Germinal center (tissue), 1 donor: Measurements from ENCODE around the gene AHRR.
A peak's percentile ranks its signal among the peaks of the same experiment; 100 is the strongest.

Source experiments
- DNase-seq: peaks from one replicate; pipeline ENCODE4 v3.0.0; 2012; ENCODE audit warnings: mixed read lengths, low spot score

The AHRR gene

DNA sequence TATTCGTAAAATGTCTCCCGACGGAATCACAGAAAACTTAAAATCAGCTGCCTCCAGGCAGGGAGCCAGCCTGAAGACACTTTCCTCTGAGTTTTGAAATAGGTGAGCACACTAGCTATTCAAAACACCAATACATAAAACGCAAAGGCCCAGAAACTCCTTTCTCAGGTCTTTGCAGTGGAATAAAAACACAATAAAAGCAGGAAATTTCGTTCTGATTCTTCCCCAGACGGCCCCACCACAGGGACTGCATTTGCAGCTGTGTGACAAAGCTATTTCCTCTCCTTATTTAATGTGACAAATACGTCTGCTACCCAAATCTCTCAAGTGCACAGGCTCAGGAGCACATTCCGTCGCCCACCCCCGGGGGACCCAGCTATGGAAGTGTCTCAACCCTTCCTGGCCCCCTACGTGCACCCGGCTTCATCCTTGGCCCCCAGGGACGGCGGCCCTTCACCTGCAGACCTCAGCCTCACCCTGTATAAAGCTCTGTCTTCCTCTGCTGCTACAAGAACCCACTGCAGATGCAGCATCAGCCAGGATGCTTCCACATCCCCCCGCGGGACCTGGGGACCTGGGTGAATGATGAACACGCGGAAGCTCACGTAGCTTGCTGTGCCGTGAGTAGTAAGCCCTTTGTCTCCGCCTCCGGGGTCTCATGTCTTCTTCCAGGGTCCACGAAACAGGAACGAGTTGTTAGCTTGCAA is 24.9 kb downstream of the AHRR start:
- no peak for DNase-seq

DNA sequence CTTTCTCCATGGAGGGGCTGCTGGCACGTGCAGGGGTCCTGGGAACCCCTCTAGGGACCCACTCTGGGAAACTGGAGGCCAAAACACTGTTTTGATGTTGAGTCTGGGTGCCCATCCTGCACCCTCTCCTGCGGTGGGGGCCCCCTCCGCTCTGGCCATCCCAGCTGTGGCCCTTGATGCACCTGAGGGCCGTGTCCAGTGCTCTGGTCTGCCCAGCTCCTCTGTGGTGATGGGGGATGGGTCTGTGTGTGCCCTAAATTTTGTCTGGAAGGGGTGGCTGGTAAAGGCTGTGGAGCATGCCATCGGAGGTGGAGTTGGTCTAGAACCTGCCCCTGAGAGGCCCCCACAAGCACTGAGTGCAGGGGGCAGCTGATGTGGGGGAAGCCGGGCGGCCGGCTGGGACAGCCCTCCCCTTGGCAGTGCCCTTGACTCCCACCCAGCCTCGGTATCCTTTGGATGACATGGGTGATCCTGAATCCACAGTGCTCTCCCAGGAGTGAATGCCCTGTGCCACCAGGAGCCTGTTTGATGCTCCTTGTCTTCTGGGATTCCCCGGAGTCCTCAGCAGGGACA is 26.3 kb downstream of the AHRR start:
- no peak for DNase-seq

DNA sequence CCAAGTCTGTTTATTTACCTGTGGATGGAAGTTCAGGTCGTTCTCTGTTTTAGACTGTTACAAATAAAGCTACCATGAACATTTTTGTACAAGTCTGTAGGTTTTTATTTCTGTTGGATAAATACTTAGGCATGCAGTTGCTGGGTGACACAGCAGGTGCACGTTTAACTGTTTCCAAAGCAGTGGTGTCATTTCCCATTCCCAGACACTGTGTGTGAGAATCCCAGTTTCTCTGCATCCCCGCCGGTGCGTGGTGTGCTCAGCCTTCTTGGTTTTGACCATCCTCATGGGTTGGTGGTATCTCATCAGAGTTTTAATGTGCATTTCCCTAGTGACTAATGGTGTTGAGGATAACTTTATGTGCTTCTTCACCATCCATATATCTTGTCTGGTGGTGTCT is 27.2 kb downstream of the AHRR start:
- no peak for DNase-seq

DNA sequence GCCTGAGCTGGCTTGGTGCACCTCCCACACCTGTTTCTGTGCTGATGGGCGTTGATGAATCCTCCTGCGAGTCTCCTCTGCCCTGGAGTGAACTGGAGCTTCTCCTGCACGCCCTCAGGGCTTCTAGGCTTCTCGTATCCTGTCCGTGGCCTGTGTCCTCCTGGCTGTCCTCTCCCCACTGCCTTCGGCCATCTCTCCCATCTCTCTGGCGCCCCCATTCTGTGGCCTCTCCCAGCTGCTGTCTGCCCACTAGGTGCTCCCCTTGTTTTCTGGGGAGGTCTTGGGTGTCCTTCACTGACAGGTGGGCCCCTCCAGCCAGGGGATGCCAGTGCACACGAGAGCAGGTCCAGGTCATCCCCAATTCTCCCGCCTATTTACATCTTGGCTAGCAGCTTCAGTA is 28.8 kb downstream of the AHRR start:
- DNase-seq: peak; percentile 1

DNA sequence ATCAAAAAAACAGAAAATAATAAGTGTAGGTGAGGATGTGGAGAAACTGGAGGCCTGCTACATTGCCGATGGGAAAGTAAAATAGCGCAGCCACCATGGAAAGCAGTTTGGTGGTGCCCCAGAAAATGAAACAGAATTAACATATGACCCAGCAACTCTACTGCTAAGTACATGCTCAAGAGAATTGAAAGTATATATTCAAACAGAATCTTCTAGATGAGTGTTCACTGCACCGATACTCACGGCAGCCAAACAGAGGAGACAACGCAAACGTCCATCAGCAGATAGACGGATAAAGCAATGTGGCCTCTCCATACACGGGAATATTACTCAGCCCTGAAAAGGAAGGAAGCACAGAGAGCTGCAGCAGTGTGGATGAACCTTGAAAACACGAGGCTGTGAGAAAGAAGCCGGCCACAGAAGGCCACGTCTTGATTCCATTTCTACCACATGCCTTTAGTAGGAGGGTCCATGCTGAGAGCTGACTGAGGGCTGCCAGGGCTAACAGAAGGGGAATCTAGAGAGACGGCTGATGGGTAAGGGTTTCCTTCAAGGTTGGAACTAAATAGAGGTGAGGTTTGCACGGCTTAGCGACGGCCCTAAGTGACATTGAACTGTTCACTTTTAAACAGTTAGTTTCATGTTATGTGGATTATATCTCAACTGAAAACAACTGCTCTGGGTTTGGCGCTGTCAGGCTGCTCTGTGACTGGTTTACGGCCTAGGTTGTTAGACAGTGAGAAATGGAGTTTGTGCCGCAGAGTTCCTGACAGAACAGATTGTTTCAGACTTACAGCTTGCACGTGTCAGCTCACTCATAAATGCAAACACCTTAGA is 29.8 kb downstream of the AHRR start:
- DNase-seq: no peak

DNA sequence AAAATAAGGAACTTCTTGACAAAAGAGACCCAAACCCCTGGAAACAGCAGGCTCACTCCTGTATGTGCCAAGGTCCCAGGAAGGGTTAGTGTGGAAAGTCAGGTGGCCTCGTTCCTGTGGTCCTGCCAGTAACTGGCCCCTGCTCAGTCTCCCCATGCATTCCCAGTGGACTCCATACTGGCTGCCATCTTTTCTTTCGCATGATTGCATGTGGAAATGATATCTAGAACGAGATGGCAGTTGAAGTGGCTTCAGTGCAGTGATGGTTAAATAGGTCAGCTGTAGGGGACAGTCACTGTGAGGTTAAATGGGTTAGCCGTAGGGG is 30.4 kb downstream of the AHRR start:
- peak; percentile 1 for DNase-seq

DNA sequence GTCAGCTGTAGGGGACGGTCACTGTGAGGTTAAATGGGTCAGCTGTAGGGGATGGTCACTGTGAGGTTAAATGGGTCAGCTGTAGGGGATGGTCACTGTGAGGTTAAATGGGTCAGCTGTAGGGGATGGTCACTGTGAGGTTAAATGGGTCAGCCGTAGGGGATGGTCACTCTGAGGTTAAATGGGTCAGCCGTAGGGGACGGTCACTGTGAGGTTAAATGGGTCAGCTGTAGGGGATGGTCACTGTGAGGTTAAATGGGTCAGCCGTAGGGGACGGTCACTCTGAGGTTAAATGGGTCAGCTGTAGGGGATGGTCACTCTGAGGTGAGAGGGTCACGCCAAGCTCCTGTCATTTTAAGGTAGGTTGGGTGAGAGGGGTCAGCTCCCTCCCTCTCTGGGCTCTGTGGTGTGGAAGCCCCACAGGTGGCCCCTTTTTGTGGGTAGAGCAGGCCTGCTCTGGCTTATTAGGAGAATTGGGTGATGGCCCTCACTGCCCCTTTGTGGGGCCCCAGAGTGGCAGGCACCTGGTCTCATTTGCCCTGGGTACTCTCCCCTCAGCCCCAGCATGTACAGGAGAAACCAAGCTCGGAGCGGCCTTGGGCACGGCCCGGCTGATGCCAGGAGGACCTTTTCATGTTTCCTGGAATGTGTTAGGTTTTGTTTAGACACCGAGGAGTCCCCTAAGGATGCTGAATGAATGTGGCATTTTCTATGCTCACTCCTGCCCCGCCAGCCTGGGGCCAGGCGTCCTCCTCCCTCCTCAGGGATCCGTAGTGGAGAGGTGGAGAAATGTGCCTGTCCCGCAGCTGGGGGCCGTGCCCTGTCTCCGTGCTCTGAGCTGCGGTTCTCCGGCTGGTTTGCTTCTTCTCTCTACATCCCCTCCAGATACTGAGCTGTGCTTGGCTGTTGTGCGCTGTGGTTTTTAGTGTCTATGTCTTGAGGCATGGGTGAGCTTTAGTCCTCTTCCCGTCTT is 31.4 kb downstream of the AHRR start:
- DNase-seq: no peak

DNA sequence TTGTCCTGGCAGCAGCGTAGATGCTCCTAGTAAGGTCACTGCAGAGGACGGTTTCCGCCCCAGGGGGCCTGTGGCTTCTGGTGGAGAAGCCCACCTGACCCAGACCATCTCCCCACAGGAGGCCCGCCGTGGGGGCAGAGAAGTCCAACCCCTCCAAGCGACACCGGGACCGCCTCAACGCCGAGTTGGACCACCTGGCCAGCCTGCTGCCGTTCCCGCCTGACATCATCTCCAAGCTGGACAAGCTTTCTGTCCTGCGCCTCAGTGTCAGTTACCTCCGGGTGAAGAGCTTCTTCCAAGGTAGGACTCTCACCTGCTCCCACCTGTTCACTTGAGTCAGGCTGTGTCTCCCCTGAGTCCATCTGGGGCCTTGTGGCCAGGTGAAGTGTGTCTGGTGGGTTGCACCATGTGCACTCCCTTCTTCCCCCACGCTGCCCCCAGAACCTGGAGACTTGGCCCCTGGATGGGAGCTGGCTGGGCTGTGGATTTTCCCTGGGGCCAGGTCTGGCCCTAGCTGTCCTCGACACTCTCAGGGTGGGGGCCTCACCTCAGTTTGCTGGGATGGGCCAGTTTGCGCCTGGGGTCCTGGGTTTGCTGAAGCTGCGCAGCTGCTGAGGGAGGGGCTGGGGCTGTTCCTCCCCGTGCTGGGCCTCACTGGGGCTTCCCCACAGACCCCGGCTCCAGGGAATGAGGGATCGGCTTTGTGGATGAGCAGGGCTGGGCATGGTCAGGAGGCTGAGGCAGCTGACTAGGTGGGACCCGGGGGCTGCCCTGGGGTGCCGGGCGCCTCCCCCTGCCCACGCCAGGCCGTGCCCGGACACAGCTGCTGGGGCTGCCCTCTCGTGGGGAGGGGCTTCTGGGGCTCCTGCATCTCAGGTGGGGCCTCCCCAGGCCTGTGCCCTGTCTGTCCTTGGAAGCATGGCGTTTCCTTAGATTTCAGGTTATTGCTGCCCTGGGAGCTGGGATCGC is 32.4 kb downstream of the AHRR start:
- DNase-seq: no peak

DNA sequence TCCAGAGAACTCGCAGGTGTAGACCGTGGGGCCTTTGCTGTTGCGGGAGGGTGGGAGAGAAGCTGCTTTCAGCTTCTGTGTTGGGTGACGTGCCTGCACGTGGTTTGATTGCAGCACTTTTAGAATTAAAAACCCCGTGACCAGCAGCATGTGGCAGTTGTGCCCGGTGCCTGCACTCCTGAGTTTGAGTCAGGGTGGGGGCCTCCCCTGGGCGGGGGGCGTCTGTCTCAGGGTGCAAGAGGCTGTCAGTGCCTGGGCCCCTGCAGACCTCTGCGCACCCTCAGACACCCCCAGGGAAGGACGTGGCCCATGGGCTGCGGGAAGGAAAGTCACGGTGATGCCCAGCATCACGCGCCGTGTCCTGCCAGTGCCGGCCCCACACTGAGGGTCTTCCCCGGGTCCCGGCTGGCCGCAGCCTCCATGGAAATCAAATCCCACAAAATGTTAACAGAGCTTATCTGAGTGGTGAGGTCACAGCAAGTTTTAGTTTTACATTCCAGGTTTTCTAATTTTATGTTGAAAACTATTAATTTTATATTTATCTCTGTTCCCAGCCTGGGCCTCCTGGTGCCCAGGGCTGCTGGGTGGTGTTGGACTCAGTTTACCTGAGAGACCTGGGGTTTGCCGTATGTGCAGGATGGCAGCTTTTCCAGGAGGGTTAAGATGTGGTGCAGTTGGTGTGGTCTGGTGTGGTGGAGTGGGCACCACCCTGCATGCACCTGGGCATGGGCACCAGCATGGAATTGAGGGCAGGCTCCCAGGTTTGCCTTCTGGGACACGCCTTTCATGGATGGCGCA is 33.3 kb downstream of the AHRR start:
- DNase-seq: no peak

DNA sequence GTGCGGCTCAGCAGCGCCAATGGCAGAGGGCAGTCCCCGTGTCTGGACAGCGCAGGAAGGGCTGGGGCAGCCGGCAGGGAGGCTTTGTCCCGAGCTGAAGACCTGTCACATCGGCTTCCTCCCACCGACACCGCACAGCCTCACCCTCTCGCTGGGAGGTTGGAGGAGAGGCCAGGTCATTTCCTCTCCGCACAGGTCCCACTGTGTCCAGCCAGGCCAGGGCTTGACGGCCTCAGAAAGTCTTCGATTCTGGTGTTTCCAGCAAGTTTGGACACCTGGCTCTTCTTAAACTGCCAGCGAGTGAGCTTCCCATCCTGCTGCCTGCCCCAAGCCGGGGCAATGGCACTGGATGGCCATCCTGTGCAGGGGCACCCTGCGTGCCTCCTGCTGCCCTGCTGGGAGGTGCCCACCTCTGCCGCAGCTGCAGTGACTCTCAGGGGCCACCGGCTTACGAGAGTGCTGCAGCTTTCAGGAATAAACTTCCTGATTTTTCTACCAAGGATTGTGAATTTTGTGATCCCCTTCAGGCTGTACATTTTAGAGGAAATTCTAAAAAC is 33.9 kb downstream of the AHRR start:
- DNase-seq: no peak

DNA sequence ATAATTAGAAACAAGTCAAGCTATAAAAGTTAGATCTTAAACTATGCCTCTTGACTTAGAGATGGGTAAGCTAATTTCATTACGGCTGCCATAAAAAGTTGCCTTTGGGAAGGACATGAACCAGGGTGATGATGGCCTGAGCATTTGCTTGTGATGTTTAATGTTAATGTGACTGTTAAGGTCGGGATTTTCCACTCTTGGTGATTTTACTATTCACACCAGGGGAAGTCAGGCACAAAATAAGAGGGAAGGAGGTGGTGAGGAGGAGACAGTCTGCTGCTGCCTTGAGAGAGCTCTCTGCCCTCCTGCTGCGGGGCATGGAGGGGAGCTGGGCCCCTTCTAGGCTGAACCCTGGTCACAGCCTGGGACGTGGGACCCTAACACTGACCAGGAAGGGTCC is 34.4 kb downstream of the AHRR start:
- DNase-seq: no peak

DNA sequence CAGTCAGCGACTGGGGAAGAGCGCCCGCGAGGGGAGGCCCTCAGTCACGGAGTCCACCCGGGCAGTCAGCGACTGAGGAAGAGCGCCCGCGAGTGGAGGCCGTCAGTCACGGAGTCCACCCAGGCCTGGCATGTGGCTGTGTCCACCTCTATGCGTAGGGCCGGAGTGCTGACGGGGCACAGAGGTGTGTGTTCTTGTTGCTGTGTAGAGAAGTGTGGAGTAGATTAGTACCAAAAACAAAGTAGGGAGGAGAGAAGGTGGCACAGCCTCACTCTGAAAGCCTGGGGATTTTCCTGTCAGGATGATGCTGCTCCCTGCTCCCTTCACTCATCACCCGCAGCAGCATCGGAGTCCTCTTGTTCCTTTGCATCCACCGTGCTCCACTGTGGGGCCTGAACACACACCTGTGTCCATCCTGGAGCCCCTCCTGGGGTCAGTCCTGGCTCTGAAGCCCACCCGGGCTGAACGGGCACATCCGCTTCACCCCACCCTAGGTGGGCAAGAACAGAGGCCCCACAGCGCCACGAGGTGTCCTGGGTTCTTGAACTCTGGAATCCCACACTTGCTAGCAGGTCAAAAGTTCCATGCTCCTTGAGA is 37.9 kb downstream of the AHRR start:
- DNase-seq: no peak

DNA sequence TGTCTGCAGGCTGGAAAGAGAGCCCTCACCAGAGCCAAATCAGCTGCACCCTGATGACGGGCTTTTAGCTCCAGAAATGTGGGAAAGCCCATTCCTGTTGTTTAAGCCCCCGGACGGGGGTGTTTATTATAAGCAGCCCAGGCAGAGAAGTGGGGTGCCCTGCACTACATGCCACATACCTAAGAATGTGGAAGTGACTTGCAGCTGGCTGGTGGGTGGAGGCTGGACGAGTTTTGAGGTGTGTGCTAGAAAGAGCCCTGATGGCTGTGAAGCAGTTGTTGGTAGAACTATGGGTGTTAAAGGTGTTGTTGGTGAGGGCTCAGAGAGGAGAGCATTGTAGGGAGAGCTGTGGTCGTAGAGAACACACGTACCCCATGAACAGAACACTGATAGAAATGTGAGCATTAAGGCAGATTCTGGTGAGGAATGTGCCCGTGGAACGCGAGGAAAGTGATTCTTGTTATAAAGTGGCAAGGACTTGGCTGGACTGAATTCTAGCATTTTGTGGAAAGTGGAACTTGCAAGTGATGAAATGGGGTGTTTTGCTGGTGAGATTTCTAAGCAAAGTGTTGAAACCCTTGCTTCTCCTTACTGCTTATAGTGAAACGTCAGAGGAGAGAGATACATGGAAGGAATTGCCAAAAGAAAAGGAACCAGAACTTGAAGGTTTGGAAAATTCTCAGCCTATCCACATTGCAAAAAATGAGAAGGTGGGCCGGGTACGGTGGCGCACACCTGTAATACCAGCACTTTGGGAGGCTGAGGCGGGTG is 38.9 kb downstream of the AHRR start:
- no peak for DNase-seq

DNA sequence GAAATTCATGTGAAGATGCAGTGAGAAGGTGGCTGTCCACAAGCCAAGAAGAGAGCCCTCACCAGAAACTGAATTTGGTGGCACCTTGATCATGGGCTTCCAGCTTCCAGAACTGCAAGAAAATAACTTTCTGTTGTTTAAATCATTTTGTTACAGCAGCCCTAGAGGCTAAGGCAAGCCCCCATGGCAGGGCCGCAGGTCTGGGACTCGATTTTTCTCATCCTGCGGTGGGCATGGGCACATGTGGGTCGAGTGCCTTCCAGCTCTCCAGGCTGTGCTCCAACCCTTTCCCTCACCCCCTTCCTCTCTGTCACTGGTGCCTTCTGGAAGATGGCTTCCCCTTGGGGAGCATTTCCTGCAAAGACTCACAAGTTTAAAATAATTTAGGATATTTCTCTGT is 40.7 kb downstream of the AHRR start:
- DNase-seq: no peak

DNA sequence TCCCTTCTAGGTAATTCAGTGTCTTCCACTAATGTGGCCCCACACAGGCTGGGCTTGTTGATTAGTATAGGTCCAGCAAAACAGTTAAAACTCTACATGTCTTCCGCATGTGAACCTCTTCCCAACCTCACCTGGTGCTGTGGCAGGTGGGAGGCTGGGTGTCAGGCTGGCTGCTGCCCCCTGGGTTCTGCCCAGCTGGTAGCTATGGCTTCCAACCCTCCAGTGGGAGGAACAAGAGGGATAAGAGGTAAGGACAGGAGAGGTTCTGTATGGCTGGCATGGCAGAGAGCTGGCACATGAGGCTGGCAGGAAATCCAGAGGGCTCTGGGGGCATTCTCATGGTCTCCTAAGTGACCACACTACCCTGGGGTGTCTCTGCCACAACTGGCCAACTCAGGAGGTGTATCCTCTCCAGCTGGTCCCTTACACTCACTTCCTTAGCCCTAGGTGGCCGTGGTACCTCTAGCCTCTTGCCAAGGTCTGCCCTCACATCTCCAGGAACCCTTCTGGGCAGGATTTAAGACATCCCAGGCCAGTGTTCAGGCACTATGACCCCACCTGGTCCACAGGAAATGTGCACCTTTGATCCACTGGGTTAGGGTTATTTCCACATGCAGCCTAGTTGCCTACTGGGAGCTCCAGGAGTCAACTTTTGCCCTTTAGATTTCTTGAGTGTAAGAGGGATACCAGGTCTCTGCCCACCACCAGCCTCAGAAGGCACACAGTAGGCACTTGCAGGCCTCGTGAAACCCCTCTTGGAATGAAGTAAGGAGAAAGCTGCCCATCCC is 41.7 kb downstream of the AHRR start:
- DNase-seq: no peak

DNA sequence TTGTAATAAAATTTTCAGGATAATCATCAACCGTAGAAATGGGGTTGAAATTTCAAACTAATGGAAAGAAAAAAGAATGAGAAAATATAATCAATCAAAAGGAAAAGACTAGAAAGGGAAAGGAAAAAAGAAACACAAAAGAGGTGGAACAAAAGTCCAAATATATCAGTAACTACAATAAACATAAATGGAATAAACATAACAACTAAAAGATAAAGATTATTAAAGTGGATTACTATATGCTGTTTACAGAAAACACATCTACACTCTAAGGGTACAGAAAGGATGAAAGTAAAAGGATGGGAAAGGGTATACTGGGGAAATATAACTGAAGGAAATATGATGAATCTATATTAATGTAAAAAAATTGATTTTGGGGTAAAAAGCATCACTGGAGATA is 43.0 kb downstream of the AHRR start:
- DNase-seq: no peak

DNA sequence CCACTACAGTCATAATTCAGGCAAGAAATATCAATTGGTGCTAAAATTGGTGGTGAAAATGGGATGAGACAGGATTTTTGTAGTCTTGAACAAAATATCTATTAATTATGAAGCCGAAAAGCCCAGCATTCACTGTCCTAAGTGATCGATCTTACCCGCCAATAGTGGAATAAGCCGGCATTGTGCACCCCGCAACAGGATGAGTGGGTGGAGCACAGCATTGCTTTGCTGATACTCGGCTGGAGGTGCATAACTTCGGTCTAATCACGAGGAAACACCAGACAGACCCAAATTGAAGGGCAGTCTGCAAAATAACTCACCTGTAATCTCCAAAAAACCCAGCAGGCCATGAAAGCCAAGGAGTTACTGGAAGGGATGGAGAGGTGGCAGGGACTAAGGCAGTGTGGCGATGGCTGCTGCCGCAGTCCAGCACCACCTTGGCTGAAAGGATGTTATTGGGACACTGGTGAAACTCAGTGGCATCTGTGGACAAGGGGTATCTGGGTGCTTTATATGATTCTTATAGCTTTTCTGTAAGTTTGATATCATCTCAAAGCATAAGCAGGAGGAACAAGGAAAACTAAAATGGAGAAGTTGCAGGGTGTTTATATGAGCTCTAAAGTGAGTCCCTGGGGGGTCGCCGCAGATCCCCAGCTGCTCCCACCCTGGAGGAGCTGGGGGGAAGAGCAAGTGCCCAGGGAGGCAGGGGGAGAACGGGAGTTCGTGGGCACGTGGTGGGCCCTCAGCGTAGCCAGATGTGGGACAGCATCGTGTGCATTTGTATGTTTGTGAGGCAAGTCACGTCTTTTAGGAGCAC is 45.2 kb downstream of the AHRR start:
- no peak for DNase-seq
